Measurements from ENCODE around the gene TMEM208. TPM values are rescaled to one million over a fixed set of nuclear protein-coding genes. Genes with fewer than 3 reads are reported as not detected.

The TMEM208 gene
- total RNA-seq, 4 donors from 2014 or later: 19.5 to 26.7 (median 23.8) TPM

- TF ChIP-seq EP300 (IDR thresholded peaks at IDR 0.05) (no peak), CTCF (IDR thresholded peaks at IDR 0.05) (peak in 2 of 3 experiments; percentile 28 to 49)
- Histone ChIP-seq H3K27ac (replicated peaks in 1 of 4) (peak within 1 kb of the TSS in 1 of 4 donors; percentile 13), H3K27me3 (no peaks in the 10 kb centered on the region), H3K4me3 (peak within 1 kb of the TSS in 3 of 4 donors; percentile 13 to 40 (median 20)), H3K36me3 (peaks cover 43 to 91% (median 82%) of the 10 kb centered on the region in 4 donors), H3K4me1 (peaks cover 9 to 33% (median 29%) of the 10 kb centered on the region in 4 donors), H3K9me3 (no peaks in the 10 kb centered on the region)
- no peak for DNase-seq (ENCODE audit: extremely low spot score)
- WGBS: 39% methylated on average over 36 of the region's 61 CpGs
- intact Hi-C loops (cut with DNase I): no loop called here
Measured at GRCh38 chr16:67199011-67199807, 27.7 kb upstream of the TMEM208 start, which contains the start of gene ELMO3. ELMO3 (plus strand) TSS chr16:67199131; CDS start chr16:67199327, 196 bp downstream.

- no peaks in the 10 kb centered on the region for H3K27me3 ChIP-seq
- peaks cover 7 to 27% (median 23%) of the 10 kb centered on the region in 4 donors for H3K4me1 ChIP-seq
- no peaks in the 10 kb centered on the region for H3K9me3 ChIP-seq
- intact Hi-C loops (cut with DNase I): no loop called here
- DNase-seq (ENCODE audit: extremely low spot score): no peak
- peaks cover 37 to 87% (median 79%) of the 10 kb centered on the region in 4 donors for H3K36me3 ChIP-seq
- WGBS: 29% methylated on average over 15 of the region's 22 CpGs
- peak overlapping the region in 3 of 4 donors; percentile 13 to 40 (median 20) for H3K4me3 ChIP-seq
- no peak overlapping the region for H3K27ac ChIP-seq (replicated peaks in 1 of 4)
- TF ChIP-seq EP300 (IDR thresholded peaks at IDR 0.05): no peak
- no peak for TF ChIP-seq POLR2AphosphoS5 (IDR thresholded peaks at IDR 0.05)
- no peak for TF ChIP-seq CTCF (IDR thresholded peaks at IDR 0.05)
- TF ChIP-seq POLR2A (IDR thresholded peaks at IDR 0.05; ENCODE audit: low read depth): no peak
Measured at GRCh38 chr16:67199808-67200198, 27.1 kb upstream of the TMEM208 start.

GRCh38 chr16:67200491-67200890 lies 26.4 kb upstream of the TMEM208 start:
- H3K4me1 ChIP-seq: peaks cover 7 to 26% (median 23%) of the 10 kb centered on the region in 4 donors

GRCh38 chr16:67201411-67202345 lies 25.3 kb upstream of the TMEM208 start:
- H3K9me3 ChIP-seq: no peaks in the 10 kb centered on the region
- H3K4me1 ChIP-seq: peaks cover 7 to 26% (median 23%) of the 10 kb centered on the region in 4 donors
- intact Hi-C loops (cut with DNase I): no loop called here
- H3K36me3 ChIP-seq: peaks cover 18 to 68% (median 60%) of the 10 kb centered on the region in 4 donors
- no peaks in the 10 kb centered on the region for H3K27me3 ChIP-seq
- TF ChIP-seq CTCF (IDR thresholded peaks at IDR 0.05): no peak
- TF ChIP-seq EP300 (IDR thresholded peaks at IDR 0.05): no peak
- no peak for TF ChIP-seq POLR2AphosphoS5 (IDR thresholded peaks at IDR 0.05)
- no peak for TF ChIP-seq POLR2A (IDR thresholded peaks at IDR 0.05; ENCODE audit: low read depth)
- H3K27ac ChIP-seq (replicated peaks in 1 of 4): no peak overlapping the region
- 96% methylated on average over 22 of the region's 40 CpGs for WGBS
- DNase-seq (ENCODE audit: extremely low spot score): no peak
- H3K4me3 ChIP-seq: no peak overlapping the region

More at GRCh38 chr16:67200491-67200890, 26.4 kb upstream of the TMEM208 start:
- H3K36me3 ChIP-seq: peaks cover 30 to 80% (median 72%) of the 10 kb centered on the region in 4 donors
- no peak for DNase-seq (ENCODE audit: extremely low spot score)
- no peak overlapping the region for H3K27ac ChIP-seq (replicated peaks in 1 of 4)
- intact Hi-C loops (cut with DNase I): no loop called here
- H3K27me3 ChIP-seq: no peaks in the 10 kb centered on the region
- no peak overlapping the region for H3K4me3 ChIP-seq
- 90% methylated on average over 8 of the region's 8 CpGs for WGBS
- TF ChIP-seq POLR2A (IDR thresholded peaks at IDR 0.05; ENCODE audit: low read depth) (no peak), POLR2AphosphoS5 (IDR thresholded peaks at IDR 0.05) (no peak), EP300 (IDR thresholded peaks at IDR 0.05) (no peak), CTCF (IDR thresholded peaks at IDR 0.05) (no peak)
- no peaks in the 10 kb centered on the region for H3K9me3 ChIP-seq
